Measurements from ENCODE around the gene TMIGD2.

DNA sequence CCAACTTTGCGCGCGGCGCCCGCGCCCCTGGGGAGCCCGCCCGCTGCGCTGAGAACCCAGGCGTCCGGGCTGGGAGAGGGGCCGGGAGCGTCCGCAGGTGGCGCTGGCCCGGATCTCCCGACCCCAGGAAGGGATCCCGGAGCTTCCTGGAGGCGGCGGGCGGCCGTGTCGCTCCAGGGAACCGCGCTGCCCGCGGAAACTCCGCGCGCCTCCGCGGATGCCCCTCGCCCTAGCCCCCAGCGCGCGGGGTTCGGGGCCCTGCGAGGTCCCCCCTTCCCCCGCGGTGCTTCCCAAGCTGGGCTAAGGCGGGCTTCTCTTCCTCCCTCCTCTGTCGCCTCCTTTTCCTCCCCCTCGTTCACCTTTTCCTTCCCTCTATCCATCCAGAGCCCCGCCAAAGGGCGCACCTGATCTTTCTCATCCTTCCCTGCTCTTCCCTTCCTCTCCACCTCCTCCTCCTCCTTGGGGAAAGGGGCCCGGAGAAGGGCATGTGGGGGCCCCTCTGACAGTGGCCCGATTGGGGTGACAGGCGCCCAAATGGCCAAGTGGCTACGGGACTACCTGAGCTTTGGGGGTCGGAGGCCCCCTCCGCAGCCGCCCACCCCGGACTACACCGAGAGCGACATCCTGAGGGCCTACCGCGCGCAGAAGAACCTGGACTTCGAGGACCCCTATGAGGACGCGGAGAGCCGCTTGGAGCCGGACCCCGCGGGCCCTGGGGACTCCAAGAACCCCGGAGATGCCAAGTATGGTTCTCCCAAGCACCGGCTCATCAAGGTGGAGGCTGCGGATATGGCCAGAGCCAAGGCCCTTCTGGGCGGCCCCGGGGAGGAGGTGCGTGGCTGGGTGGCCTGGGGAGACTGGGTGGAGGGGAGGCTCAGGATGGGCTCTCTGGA, 22.4 kb downstream of the TMIGD2 start:
- TF ChIP-seq POLR2A (IDR thresholded peaks at IDR 0.05; ENCODE audit: low read length) (no peak), GATA1 (IDR thresholded peaks at IDR 0.05; ENCODE audit: low read depth, low read length) (no peak)

All from erythroblast (primary cell).